SK-N-SH (cell line): Measurements from ENCODE around the gene RAB4B. TPM values are rescaled to one million over a fixed set of nuclear protein-coding genes. Genes with fewer than 3 reads are reported as not detected.
A peak's percentile ranks its signal among the peaks of the same experiment; 100 is the strongest.

Source experiments
- CTCF ChIA-PET: fragments of 300-600, 350-600 bp; formaldehyde crosslinking; extraction: SDS; loops from one replicate; lab custom pipeline; 2021; lab: Yijun Ruan, JAX
- POLR2A ChIA-PET: fragments of 350-600 bp; sonication (Branson Sonifier 250); formaldehyde crosslinking; extraction: SDS; loops from one replicate; lab custom pipeline; 2020; ENCODE audit warnings: antibody characterized with exemption, inconsistent platforms; lab: Yijun Ruan, JAX
- DNase-seq: peaks from one replicate; pipeline ENCODE4 v3.0.0; 2012
- H2AFZ ChIP-seq: fragments of 200-600 bp; sonication (generic); 2 replicates; pipeline ENCODE4 v1.8.1; 2016; ENCODE audit warnings: antibody characterized with exemption, mild to moderate bottlenecking, low read depth
- H3F3A ChIP-seq: fragments of 200-600 bp; sonication (generic); replicated peaks from 2 replicates; pipeline ENCODE3; 2016; ENCODE audit warnings: antibody characterized with exemption, mild to moderate bottlenecking; ENCODE audit not compliant: insufficient read depth
- H3K27ac ChIP-seq, 2 experiments: fragments of 200-500 bp in 1 of 2; fragments of 200-600 bp in 1 of 2; sonication (Bioruptor generic) in 1 of 2; sonication (generic), shearing (Covaris generic) in 1 of 2; 2 replicates each; pipeline versions ENCODE4 v1.5.1 to v1.6.1; 2014 to 2016; ENCODE audit warnings: low read depth in 2 of 2, inconsistent platforms in 1 of 2, low read length in 1 of 2, mild to moderate bottlenecking in 1 of 2, mixed read lengths in 1 of 2
- H3K27me3 ChIP-seq: fragments of 200-600 bp; sonication (generic), shearing (Covaris generic); 2 replicates; pipeline ENCODE4 v1.6.1; 2016; ENCODE audit warnings: mixed run types; ENCODE audit not compliant: insufficient read depth
- H3K36me3 ChIP-seq, 2 experiments: fragments of 200-500 bp in 1 of 2; fragments of 200-600 bp in 1 of 2; sonication (Bioruptor generic) in 1 of 2; sonication (generic) in 1 of 2; replicated peaks in 1 of 2; 2 replicates each; pipeline versions ENCODE3 to v1.5.1; 2014 to 2016; ENCODE audit warnings: low read length in 1 of 2, mild to moderate bottlenecking in 1 of 2; ENCODE audit not compliant: insufficient read depth in 2 of 2, control insufficient read depth in 1 of 2
- H3K4me1 ChIP-seq, 2 experiments: fragments of 200-500 bp in 1 of 2; fragments of 200-600 bp in 1 of 2; sonication (Bioruptor generic) in 1 of 2; sonication (generic), shearing (Covaris generic) in 1 of 2; 2 replicates each; pipeline versions ENCODE4 v1.5.1 to v1.6.1; 2014 to 2016; ENCODE audit warnings: low read depth in 1 of 2, low read length in 1 of 2, mixed run types in 1 of 2; ENCODE audit not compliant: insufficient read depth in 2 of 2, control insufficient read depth in 1 of 2
- H3K4me2 ChIP-seq: fragments of 200-600 bp; sonication (generic), shearing (Covaris generic); 2 replicates; pipeline ENCODE4 v1.6.1; 2017; ENCODE audit warnings: mixed run types
- H3K4me3 ChIP-seq, 2 experiments: fragments of 200-500 bp in 1 of 2; fragments of 200-600 bp in 1 of 2; sonication (Bioruptor generic) in 1 of 2; sonication (generic), shearing (Covaris generic) in 1 of 2; 2 replicates each; pipeline versions ENCODE4 v1.5.1 to v1.8.1; 2014 to 2016; ENCODE audit warnings: low read depth in 2 of 2, inconsistent platforms in 1 of 2, low read length in 1 of 2, mild to moderate bottlenecking in 1 of 2, mixed read lengths in 1 of 2, moderate library complexity in 1 of 2
- H3K79me2 ChIP-seq: fragments of 200-600 bp; sonication (generic); 2 replicates; pipeline ENCODE4 v1.8.1; 2017; ENCODE audit warnings: mild to moderate bottlenecking; ENCODE audit not compliant: insufficient read depth
- H3K9ac ChIP-seq: fragments of 200-600 bp; sonication (generic); 2 replicates; pipeline ENCODE4 v1.6.1; 2017; ENCODE audit warnings: mixed run types
- H3K9me2 ChIP-seq: fragments of 200-600 bp; sonication (generic); 2 replicates; pipeline ENCODE4 v1.6.1; 2017; ENCODE audit warnings: mixed run types
- H3K9me3 ChIP-seq: fragments of 200-600 bp; sonication (generic); 2 replicates; pipeline ENCODE4 v1.6.1; 2017; ENCODE audit warnings: mixed run types, mild to moderate bottlenecking, moderate library complexity
- H4K20me1 ChIP-seq: fragments of 200-600 bp; sonication (generic); 2 replicates; pipeline ENCODE4 v1.6.1; 2017; ENCODE audit warnings: mild to moderate bottlenecking, mixed run types; ENCODE audit not compliant: insufficient read depth
- CHD2 ChIP-seq: fragments of 150-350 bp; IDR thresholded peaks from 2 replicates; pipeline ENCODE4 v1.6.1; 2018; ENCODE audit warnings: low read length; ENCODE audit not compliant: partially characterized antibody
- EZH2phosphoT487 ChIP-seq: fragments of 200-600 bp; sonication (generic); IDR thresholded peaks from 2 replicates; pipeline ENCODE4 v1.6.1; 2017; ENCODE audit warnings: low read depth, mixed run types, mild to moderate bottlenecking, antibody characterized with exemption, moderate library complexity, borderline replicate concordance
- GABPA ChIP-seq: IDR thresholded peaks from 2 replicates; pipeline ENCODE4 v1.4.0; 2012; ENCODE audit warnings: low read depth, mild to moderate bottlenecking
- MEF2A ChIP-seq: IDR thresholded peaks from 2 replicates; pipeline ENCODE4 v1.4.0; 2012; ENCODE audit warnings: low read depth, borderline replicate concordance
- POLR2AphosphoS5 ChIP-seq: IDR thresholded peaks from 2 replicates; pipeline ENCODE4 v1.6.1; 2012; ENCODE audit warnings: low read depth, low read length
- SIN3A ChIP-seq: IDR thresholded peaks from 2 replicates; pipeline ENCODE4 v1.6.1; 2012; ENCODE audit warnings: low read depth, mild to moderate bottlenecking, low read length, moderate library complexity, borderline replicate concordance
- TEAD4 ChIP-seq: IDR thresholded peaks from 2 replicates; pipeline ENCODE4 v1.4.0; 2012; ENCODE audit warnings: mild to moderate bottlenecking, borderline replicate concordance; ENCODE audit not compliant: insufficient read depth
- WGBS: methylation state at CpG from one replicate; pipeline ENCODE4 v1.1.6; 2017; ENCODE audit warnings: low lambda C conversion rate; 5-methylcytosine and 5-hydroxymethylcytosine counted together
- polyA plus RNA-seq, 3 experiments: library from polyadenylated mRNA; depleted of rRNA; stranded (reverse); fragments of >200 nt; gene quantifications; 2 replicates each; pipeline ENCODE4 v1.2.3, GENCODE V29; 2012
- TF ChIP-seq, protein P1 (sequence below): fragments of 150-350 bp; IDR thresholded peaks from 2 replicates; pipeline ENCODE4 v1.6.1; 2017; ENCODE audit warnings: antibody characterized with exemption, low read length, low read depth, borderline replicate concordance
- TF ChIP-seq, protein P2 (sequence below): IDR thresholded peaks from 2 replicates; pipeline ENCODE4 v1.4.0; 2012; ENCODE audit warnings: low read depth, borderline replicate concordance
- TF ChIP-seq, protein P3 (sequence below): IDR thresholded peaks from 2 replicates; pipeline ENCODE4; 2012
- TF ChIP-seq, protein P4 (sequence below): fragments of 200-600 bp; sonication (generic); IDR thresholded peaks from 2 replicates; pipeline ENCODE4 v1.6.1; 2017; ENCODE audit warnings: antibody characterized with exemption, mild to moderate bottlenecking, moderate library complexity

RAB4B gene
- polyA plus RNA-seq, 1 of the 3 experiments (the other 2 are of a cell fraction) = 53.2 TPM

DNA sequence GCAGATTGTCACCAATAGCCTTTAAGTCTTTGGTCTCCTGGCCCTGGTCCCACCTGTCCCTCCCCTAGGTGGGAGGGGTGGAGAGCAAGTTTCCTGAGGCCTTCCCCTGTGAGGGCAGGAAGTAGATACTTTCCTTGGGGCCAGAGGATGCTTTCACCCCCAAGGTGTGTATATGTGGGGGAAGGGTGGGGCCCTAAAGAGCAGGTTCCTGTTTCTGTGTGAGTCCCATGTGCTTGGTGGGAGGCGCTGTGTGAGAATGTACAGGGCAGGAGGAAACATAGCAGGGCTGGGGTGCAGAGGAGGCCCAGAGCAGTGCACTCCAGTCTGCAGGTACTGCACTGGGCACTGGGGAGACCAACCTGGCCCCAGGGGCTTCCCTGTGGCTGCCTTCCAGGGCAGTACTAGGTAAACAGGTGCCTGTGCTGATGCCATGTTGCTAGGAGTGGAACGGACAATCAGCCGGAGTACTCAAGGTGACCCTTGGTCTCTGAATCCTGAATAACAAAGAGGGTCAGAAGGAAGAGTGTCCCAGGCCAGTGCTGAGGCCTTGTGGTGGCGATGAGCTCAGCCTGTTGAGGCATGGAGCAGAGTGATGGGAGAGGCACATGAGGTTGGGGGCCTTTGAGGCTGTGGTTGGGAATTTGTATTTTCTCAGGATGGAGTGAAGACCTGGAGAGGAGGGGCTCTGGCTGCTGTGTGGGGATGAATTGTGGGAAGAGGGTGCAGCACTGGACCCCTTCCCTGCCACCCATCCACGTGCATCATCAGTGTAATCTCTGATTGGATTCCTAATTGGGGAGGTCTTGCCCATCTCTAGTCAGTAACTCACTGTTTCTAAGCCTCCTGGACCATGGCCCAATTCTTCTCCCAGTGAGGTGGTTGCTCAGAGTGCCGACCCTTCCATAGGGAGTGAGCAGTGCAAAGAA, 26.1 kb downstream of the RAB4B start:
- no peak overlapping the region for H3K4me3 ChIP-seq
- CTCF ChIA-PET = interaction anchor here (1.3 to 5.4 kb wide), 4 partner anchors 15 to 142 kb away, joined by 3 to 54 read pairs (median 24); no protein-coding TSS in a partner anchor
- no peak overlapping the region for H3K9ac ChIP-seq

More for the DNA sequence above, 26.1 kb downstream of the RAB4B start:
- Histone ChIP-seq H3K79me2 (peaks cover 96% of the 10 kb centered on the region), H3K4me2 (peak overlapping the region; percentile 98; the same call in 1 of the 2 replicates), H4K20me1 (peaks cover 92% of the 10 kb centered on the region), H3K36me3 (peaks cover 38 to 50% of the 10 kb centered on the region in 2 experiments), H3K9me2 (no peaks in the 10 kb centered on the region), H3K9me3 (no peaks in the 10 kb centered on the region), H3K4me1 (peaks cover 42 to 73% of the 10 kb centered on the region in 2 experiments; a peak in 3 of 4 replicates), H2AFZ (no peak overlapping the region), H3F3A (peaks cover 14% of the 10 kb centered on the region), H3K27ac (no peak overlapping the region; a peak in 1 of 4 replicates), H3K27me3 (no peaks in the 10 kb centered on the region)
- POLR2A ChIA-PET = interaction anchor here (1.4 kb wide), 1 partner anchor 26 kb away, joined by 8 read pairs; the partner anchor contains the start of gene RAB4B
- no peak for DNase-seq
- 77% methylated on average over 5 of the region's 6 CpGs for WGBS
- TF ChIP-seq POLR2AphosphoS5 (no peak), EZH2phosphoT487 (no peak), CHD2 (no peak), MEF2A (no peak), TEAD4 (no peak), GABPA (no peak), SIN3A (no peak)
- TF ChIP-seq, protein P1, sequence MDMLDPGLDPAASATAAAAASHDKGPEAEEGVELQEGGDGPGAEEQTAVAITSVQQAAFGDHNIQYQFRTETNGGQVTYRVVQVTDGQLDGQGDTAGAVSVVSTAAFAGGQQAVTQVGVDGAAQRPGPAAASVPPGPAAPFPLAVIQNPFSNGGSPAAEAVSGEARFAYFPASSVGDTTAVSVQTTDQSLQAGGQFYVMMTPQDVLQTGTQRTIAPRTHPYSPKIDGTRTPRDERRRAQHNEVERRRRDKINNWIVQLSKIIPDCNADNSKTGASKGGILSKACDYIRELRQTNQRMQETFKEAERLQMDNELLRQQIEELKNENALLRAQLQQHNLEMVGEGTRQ = no peak
- TF ChIP-seq, protein P2, sequence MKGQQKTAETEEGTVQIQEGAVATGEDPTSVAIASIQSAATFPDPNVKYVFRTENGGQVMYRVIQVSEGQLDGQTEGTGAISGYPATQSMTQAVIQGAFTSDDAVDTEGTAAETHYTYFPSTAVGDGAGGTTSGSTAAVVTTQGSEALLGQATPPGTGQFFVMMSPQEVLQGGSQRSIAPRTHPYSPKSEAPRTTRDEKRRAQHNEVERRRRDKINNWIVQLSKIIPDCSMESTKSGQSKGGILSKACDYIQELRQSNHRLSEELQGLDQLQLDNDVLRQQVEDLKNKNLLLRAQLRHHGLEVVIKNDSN = no peak
- TF ChIP-seq, protein P3, sequence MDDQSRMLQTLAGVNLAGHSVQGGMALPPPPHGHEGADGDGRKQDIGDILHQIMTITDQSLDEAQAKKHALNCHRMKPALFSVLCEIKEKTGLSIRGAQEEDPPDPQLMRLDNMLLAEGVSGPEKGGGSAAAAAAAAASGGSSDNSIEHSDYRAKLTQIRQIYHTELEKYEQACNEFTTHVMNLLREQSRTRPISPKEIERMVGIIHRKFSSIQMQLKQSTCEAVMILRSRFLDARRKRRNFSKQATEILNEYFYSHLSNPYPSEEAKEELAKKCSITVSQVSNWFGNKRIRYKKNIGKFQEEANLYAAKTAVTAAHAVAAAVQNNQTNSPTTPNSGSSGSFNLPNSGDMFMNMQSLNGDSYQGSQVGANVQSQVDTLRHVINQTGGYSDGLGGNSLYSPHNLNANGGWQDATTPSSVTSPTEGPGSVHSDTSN = no peak
- TF ChIP-seq, protein P4, sequence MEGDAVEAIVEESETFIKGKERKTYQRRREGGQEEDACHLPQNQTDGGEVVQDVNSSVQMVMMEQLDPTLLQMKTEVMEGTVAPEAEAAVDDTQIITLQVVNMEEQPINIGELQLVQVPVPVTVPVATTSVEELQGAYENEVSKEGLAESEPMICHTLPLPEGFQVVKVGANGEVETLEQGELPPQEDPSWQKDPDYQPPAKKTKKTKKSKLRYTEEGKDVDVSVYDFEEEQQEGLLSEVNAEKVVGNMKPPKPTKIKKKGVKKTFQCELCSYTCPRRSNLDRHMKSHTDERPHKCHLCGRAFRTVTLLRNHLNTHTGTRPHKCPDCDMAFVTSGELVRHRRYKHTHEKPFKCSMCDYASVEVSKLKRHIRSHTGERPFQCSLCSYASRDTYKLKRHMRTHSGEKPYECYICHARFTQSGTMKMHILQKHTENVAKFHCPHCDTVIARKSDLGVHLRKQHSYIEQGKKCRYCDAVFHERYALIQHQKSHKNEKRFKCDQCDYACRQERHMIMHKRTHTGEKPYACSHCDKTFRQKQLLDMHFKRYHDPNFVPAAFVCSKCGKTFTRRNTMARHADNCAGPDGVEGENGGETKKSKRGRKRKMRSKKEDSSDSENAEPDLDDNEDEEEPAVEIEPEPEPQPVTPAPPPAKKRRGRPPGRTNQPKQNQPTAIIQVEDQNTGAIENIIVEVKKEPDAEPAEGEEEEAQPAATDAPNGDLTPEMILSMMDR = no peak
